Neural cell (in vitro differentiated cells): Measurements from ENCODE around the gene PPAN. TPM values are rescaled to one million over a fixed set of nuclear protein-coding genes. Genes with fewer than 3 reads are reported as not detected.
A peak's percentile ranks its signal among the peaks of the same experiment; 100 is the strongest.

Experiments
- H2AFZ ChIP-seq: fragments of 200-600, 300-800 bp; sonication (generic), shearing (Covaris generic); 2 replicates; pipeline ENCODE4 v1.6.0; 2014; ENCODE audit warnings: low read depth, mild to moderate bottlenecking, antibody characterized with exemption, low read length, moderate library complexity
- H3F3A ChIP-seq: fragments of 200-600 bp; shearing (Covaris generic); 2 replicates; pipeline ENCODE4 v1.6.1; 2016; ENCODE audit warnings: mild to moderate bottlenecking, moderate library complexity, mixed read lengths, antibody characterized with exemption, low read length; ENCODE audit not compliant: insufficient read depth, poor library complexity, severe bottlenecking
- H3K27ac ChIP-seq: fragments of 200-600, 300-800 bp; sonication (generic), shearing (Covaris generic); 2 replicates; pipeline ENCODE4 v1.5.1; 2014; ENCODE audit warnings: mild to moderate bottlenecking, low read length, moderate library complexity
- H3K27me3 ChIP-seq: fragments of 300-800, 200-600 bp; sonication (generic), shearing (Covaris generic); 2 replicates; pipeline ENCODE4 v1.6.0; 2014; ENCODE audit warnings: mild to moderate bottlenecking, low read depth, low read length, moderate library complexity; ENCODE audit not compliant: insufficient read depth
- H3K36me3 ChIP-seq: fragments of 300-800, 200-600 bp; sonication (generic), shearing (Covaris generic); 2 replicates; pipeline ENCODE4 v1.5.1; 2014; ENCODE audit warnings: mild to moderate bottlenecking, antibody characterized with exemption, low read length, moderate library complexity; ENCODE audit not compliant: insufficient read depth
- H3K4me2 ChIP-seq: fragments of 300-800, 200-600 bp; sonication (generic), shearing (Covaris generic); 2 replicates; pipeline ENCODE4 v1.6.0; 2014; ENCODE audit warnings: mild to moderate bottlenecking, low read length
- H3K4me3 ChIP-seq: fragments of 300-800, 200-600 bp; sonication (generic), shearing (Covaris generic); 2 replicates; pipeline ENCODE4 v1.5.1; 2014; ENCODE audit warnings: mild to moderate bottlenecking, low read length, moderate library complexity
- H3K79me2 ChIP-seq: fragments of 200-600 bp; shearing (Covaris generic); replicated peaks from 2 replicates; pipeline ENCODE4 v1.6.0; 2014; ENCODE audit warnings: mild to moderate bottlenecking, low read length, moderate library complexity; ENCODE audit not compliant: insufficient read depth
- H3K9ac ChIP-seq: fragments of 300-800, 200-600 bp; sonication (generic), shearing (Covaris generic); 2 replicates; pipeline ENCODE4 v1.6.1; 2016; ENCODE audit warnings: mild to moderate bottlenecking, low read length, mixed read lengths
- H3K9me2 ChIP-seq: fragments of 200-600 bp; shearing (Covaris generic); 2 replicates; pipeline ENCODE4 v1.6.1; 2016; ENCODE audit warnings: mild to moderate bottlenecking, low read length, mixed read lengths; ENCODE audit not compliant: insufficient read depth
- H3K9me3 ChIP-seq: fragments of 200-600, 300-800 bp; sonication (generic), shearing (Covaris generic); 2 replicates; pipeline ENCODE4 v1.6.1; 2016; ENCODE audit warnings: mild to moderate bottlenecking, mixed run types, low read length, moderate library complexity, mixed read lengths
- H4K20me1 ChIP-seq: fragments of 200-600 bp; shearing (Covaris generic); 2 replicates; pipeline ENCODE4 v1.6.1; 2016; ENCODE audit warnings: mild to moderate bottlenecking, mixed run types; ENCODE audit not compliant: insufficient read depth
- CTCF ChIP-seq: fragments of 450-650 bp; IDR thresholded peaks from 2 replicates; pipeline ENCODE4 v1.5.1; 2014; ENCODE audit warnings: antibody characterized with exemption, mild to moderate bottlenecking, moderate library complexity; ENCODE audit not compliant: poor library complexity, severe bottlenecking
- EP300 ChIP-seq: fragments of 450-650 bp; conservative IDR thresholded peaks from 2 replicates; pipeline ENCODE4 v1.6.1; 2014; ENCODE audit warnings: antibody characterized with exemption, mild to moderate bottlenecking, moderate library complexity; ENCODE audit not compliant: poor library complexity, severe bottlenecking
- EZH2 ChIP-seq: fragments of 200-600, 300-800 bp; shearing (Covaris generic), sonication (generic); IDR thresholded peaks from 2 replicates; pipeline ENCODE4 v1.6.1; 2014; ENCODE audit warnings: antibody characterized with exemption, low read length, borderline replicate concordance, mild to moderate bottlenecking; ENCODE audit not compliant: insufficient read depth, poor library complexity, severe bottlenecking
- MXI1 ChIP-seq: fragments of 450-650 bp; conservative IDR thresholded peaks from 2 replicates; pipeline ENCODE4 v1.6.1; 2014; ENCODE audit warnings: antibody characterized with exemption, mild to moderate bottlenecking; ENCODE audit not compliant: poor library complexity, severe bottlenecking
- POLR2AphosphoS5 ChIP-seq: IDR thresholded peaks from 2 replicates; pipeline ENCODE4 v1.6.1; 2012
- RAD21 ChIP-seq: fragments of 450-650 bp; conservative IDR thresholded peaks from 2 replicates; pipeline ENCODE4 v1.6.1; 2014; ENCODE audit warnings: antibody characterized with exemption, mild to moderate bottlenecking, moderate library complexity
- REST ChIP-seq: IDR thresholded peaks from 2 replicates; pipeline ENCODE4 v1.6.1; 2012; ENCODE audit warnings: borderline replicate concordance
- SMC3 ChIP-seq: fragments of 450-650 bp; conservative IDR thresholded peaks from 2 replicates; pipeline ENCODE4 v1.6.1; 2014; ENCODE audit warnings: antibody characterized with exemption, mild to moderate bottlenecking, moderate library complexity; ENCODE audit not compliant: poor library complexity
- TAF1 ChIP-seq: IDR thresholded peaks from 2 replicates; pipeline ENCODE4 v1.6.1; 2012; ENCODE audit warnings: low read depth
- polyA plus RNA-seq: library from polyadenylated mRNA; depleted of rRNA; stranded (reverse); fragments of >200 nt; gene quantifications from 2 replicates; pipeline ENCODE4 v1.2.3, GENCODE V29; 2014

Gene PPAN
- polyA plus RNA-seq, 1 donor from 2014 or later, result 13.9 TPM

- no peak overlapping the region for H3K9ac ChIP-seq
- no peaks in the 10 kb centered on the region for H4K20me1 ChIP-seq
- H3K79me2 ChIP-seq, result no peaks in the 10 kb centered on the region
- H3K4me2 ChIP-seq, result no peak overlapping the region
- H3K9me2 ChIP-seq, result no peaks in the 10 kb centered on the region
- H3K27me3 ChIP-seq, result no peaks in the 10 kb centered on the region
- H3F3A ChIP-seq, result no peaks in the 10 kb centered on the region
- no peaks in the 10 kb centered on the region for H3K9me3 ChIP-seq
- H2AFZ ChIP-seq, result no peak overlapping the region
- TF ChIP-seq CTCF (no peak), EP300 (no peak), TAF1 (no peak), REST (no peak), MXI1 (no peak), POLR2AphosphoS5 (no peak), RAD21 (no peak)
- no peak overlapping the region for H3K27ac ChIP-seq
- no peaks in the 10 kb centered on the region for H3K36me3 ChIP-seq
- peak overlapping the region; percentile 59 for H3K4me3 ChIP-seq
Measured at GRCh38 chr19:10095622-10095947, 10.6 kb upstream of the PPAN start.

- peak; percentile 25 for TF ChIP-seq RAD21
- no peak for TF ChIP-seq REST
- no peak for TF ChIP-seq EZH2
- peak; percentile 70 for TF ChIP-seq POLR2AphosphoS5
- TF ChIP-seq TAF1, result no peak
- TF ChIP-seq SMC3, result no peak
- TF ChIP-seq CTCF, result peak; percentile 30
- TF ChIP-seq MXI1, result peak; percentile 80
- TF ChIP-seq EP300, result no peak
- no peaks in the 10 kb centered on the region for H3K79me2 ChIP-seq
- no peaks in the 10 kb centered on the region for H3K9me2 ChIP-seq
- H3K4me2 ChIP-seq, result no peak overlapping the region
- H3K4me3 ChIP-seq, result peak overlapping the region; percentile 68
- peak overlapping the region; percentile 61 for H3K27ac ChIP-seq
- H3K36me3 ChIP-seq, result no peaks in the 10 kb centered on the region
- no peaks in the 10 kb centered on the region for H3K9me3 ChIP-seq
- peak overlapping the region; percentile 90 for H2AFZ ChIP-seq
- H4K20me1 ChIP-seq, result no peaks in the 10 kb centered on the region
- no peaks in the 10 kb centered on the region for H3K27me3 ChIP-seq
- no peaks in the 10 kb centered on the region for H3F3A ChIP-seq
- H3K9ac ChIP-seq, result peak overlapping the region; percentile 62
Measured at GRCh38 chr19:10095948-10096614, 10.1 kb upstream of the PPAN start.
